KMS-11 (cell line): ENCODE measurements around the gene LIPE.
A peak's percentile ranks its signal among the peaks of the same experiment; 100 is the strongest.
"Not testable (repeated sequence)": the region's sequence is repeated elsewhere in the genome, so short reads cannot be mapped to it uniquely, and the experiment has no call there.

Source experiments
- H2AFZ ChIP-seq: fragments of 200-600 bp; sonication (generic); 2 replicates; pipeline ENCODE4 v1.6.1; 2016; ENCODE audit warnings: antibody characterized with exemption, mixed run types, low read depth
- H3K27ac ChIP-seq: fragments of 200-600 bp; sonication (generic); 2 replicates; pipeline ENCODE4 v1.6.1; 2016; ENCODE audit warnings: mild to moderate bottlenecking, mixed run types
- H3K27me3 ChIP-seq: fragments of 200-600 bp; sonication (generic); 2 replicates; pipeline ENCODE4 v1.6.1; 2017; ENCODE audit warnings: mild to moderate bottlenecking, low read depth, mixed run types, moderate library complexity; ENCODE audit not compliant: insufficient read depth
- H3K36me3 ChIP-seq: fragments of 200-600 bp; sonication (generic); 2 replicates; pipeline ENCODE4 v1.6.1; 2017; ENCODE audit warnings: mild to moderate bottlenecking, mixed run types; ENCODE audit not compliant: insufficient read depth
- H3K4me1 ChIP-seq: fragments of 200-600 bp; sonication (generic); 2 replicates; pipeline ENCODE4 v1.6.1; 2016; ENCODE audit warnings: mild to moderate bottlenecking, low read depth, mixed run types; ENCODE audit not compliant: poor library complexity, severe bottlenecking
- H3K4me2 ChIP-seq: fragments of 200-600 bp; sonication (generic); 2 replicates; pipeline ENCODE4 v1.7.0; 2016; ENCODE audit warnings: mild to moderate bottlenecking, mixed run types
- H3K4me3 ChIP-seq: fragments of 200-600 bp; sonication (generic); IDR thresholded peaks from 2 replicates; pipeline ENCODE4 v1.6.1; 2017; ENCODE audit warnings: low read depth, low read length, mixed read lengths; ENCODE audit not compliant: insufficient read depth
- H3K79me2 ChIP-seq: fragments of 200-600 bp; sonication (generic); 2 replicates; pipeline ENCODE4 v1.6.1; 2016; ENCODE audit warnings: low read depth, mixed run types; ENCODE audit not compliant: insufficient read depth
- H3K9ac ChIP-seq: fragments of 200-600 bp; sonication (generic); 2 replicates; pipeline ENCODE4 v1.6.1; 2016; ENCODE audit warnings: mild to moderate bottlenecking, mixed run types
- H4K20me1 ChIP-seq: fragments of 200-600 bp; sonication (generic); 2 replicates; pipeline ENCODE4 v1.6.1; 2016; ENCODE audit warnings: mild to moderate bottlenecking, mixed run types; ENCODE audit not compliant: insufficient read depth
- TF ChIP-seq, protein P1 (sequence below): fragments of 200-600 bp; sonication (generic); conservative IDR thresholded peaks from 2 replicates; pipeline ENCODE4 v1.6.1; 2017; ENCODE audit warnings: low read depth, mild to moderate bottlenecking, antibody characterized with exemption, low read length, moderate library complexity, mixed read lengths

LIPE gene

DNA sequence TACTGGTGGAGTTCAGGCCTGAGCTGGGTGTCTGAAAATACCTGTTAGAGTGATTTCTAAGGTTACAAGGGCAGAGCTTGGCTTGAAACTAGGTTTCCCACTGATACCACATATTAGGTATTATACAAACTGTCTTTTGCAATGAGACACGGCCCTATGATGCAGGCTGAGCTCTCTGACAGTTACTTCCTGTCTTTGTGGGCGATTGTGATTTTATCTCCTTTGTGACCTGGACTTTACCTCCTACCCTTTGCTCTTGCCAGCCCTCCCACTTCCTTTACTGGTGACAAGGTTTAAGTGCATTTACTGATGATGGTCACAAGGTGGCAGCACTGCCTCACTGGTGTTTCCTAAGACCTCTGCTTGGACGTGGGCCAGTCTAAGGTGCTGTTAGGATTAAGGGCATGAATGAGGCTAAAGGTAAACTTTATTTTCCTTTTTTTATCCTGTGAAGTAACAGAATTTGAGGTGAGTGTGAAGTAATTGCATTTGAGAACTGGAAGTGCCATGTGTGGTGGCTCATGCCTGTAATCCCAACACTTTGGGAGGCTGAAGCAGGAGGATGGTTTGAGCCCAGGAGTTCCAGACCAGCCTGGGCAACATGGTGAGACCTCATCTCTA, 23.2 kb upstream of the LIPE start:
- Histone ChIP-seq H3K4me1 (peaks cover 5% of the 10 kb centered on the region), H3K27me3 (no peaks in the 10 kb centered on the region), H3K36me3 (no peaks in the 10 kb centered on the region), H3K27ac (no peak overlapping the region), H3K4me3 (no peak overlapping the region), H3K9ac (no peak overlapping the region), H3K79me2 (no peaks in the 10 kb centered on the region), H3K4me2 (no peak overlapping the region), H4K20me1 (no peaks in the 10 kb centered on the region), H2AFZ (no peak overlapping the region)
- TF ChIP-seq, protein P1, sequence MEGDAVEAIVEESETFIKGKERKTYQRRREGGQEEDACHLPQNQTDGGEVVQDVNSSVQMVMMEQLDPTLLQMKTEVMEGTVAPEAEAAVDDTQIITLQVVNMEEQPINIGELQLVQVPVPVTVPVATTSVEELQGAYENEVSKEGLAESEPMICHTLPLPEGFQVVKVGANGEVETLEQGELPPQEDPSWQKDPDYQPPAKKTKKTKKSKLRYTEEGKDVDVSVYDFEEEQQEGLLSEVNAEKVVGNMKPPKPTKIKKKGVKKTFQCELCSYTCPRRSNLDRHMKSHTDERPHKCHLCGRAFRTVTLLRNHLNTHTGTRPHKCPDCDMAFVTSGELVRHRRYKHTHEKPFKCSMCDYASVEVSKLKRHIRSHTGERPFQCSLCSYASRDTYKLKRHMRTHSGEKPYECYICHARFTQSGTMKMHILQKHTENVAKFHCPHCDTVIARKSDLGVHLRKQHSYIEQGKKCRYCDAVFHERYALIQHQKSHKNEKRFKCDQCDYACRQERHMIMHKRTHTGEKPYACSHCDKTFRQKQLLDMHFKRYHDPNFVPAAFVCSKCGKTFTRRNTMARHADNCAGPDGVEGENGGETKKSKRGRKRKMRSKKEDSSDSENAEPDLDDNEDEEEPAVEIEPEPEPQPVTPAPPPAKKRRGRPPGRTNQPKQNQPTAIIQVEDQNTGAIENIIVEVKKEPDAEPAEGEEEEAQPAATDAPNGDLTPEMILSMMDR: peak; percentile 97

DNA sequence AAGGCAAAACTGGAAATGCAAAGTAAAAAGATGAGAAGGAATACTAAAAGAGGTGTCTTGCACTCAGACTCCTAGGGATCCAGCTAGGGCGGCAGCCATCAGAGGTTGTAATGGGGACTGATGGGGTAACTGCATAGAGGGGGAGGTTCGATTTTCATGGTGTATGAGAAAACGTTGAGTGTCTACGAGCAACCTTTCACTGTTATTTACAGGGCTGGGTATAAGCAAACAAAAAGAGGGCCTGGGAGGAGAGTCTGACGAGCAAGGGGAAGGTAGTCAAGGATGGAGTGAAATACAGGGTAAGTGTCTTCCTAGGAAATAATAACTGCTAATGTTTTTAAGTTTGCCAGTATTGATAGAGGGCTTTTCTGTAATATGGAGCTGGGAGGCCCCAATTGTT, 21.1 kb upstream of the LIPE start:
- H3K4me1 ChIP-seq, H3K36me3 ChIP-seq, H3K4me2 ChIP-seq, H3K27me3 ChIP-seq, H3K27ac ChIP-seq, H3K4me3 ChIP-seq, H3K9ac ChIP-seq, H3K79me2 ChIP-seq, H2AFZ ChIP-seq, H4K20me1 ChIP-seq: not testable (repeated sequence)

DNA sequence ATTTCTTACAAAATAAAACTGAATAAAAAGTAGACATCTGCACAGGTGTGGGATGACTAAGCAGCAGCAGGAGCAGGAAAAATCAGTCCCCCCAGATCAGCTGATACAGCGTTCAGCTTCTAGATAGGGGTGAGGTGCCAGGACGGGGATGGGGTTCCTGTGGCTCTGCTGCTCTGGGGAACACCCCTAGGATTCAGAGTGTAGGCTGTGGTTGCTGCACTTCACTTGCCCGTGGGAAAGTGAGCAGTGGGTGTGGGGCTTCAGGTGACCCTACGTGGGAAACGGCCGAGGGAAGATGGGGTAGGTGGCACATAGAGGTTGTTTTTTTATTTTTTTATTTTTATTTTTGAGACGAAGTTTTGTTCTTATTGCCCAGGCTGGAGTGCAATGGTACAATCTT, 18.8 kb upstream of the LIPE start:
- TF ChIP-seq, protein P1: no peak
- Histone ChIP-seq H3K9ac (no peak overlapping the region), H3K79me2 (no peaks in the 10 kb centered on the region), H3K27me3 (no peaks in the 10 kb centered on the region), H3K4me2 (no peak overlapping the region), H2AFZ (no peak overlapping the region), H3K4me3 (no peak overlapping the region), H4K20me1 (no peaks in the 10 kb centered on the region), H3K4me1 (peaks cover 5% of the 10 kb centered on the region), H3K36me3 (no peaks in the 10 kb centered on the region), H3K27ac (no peak overlapping the region)

DNA sequence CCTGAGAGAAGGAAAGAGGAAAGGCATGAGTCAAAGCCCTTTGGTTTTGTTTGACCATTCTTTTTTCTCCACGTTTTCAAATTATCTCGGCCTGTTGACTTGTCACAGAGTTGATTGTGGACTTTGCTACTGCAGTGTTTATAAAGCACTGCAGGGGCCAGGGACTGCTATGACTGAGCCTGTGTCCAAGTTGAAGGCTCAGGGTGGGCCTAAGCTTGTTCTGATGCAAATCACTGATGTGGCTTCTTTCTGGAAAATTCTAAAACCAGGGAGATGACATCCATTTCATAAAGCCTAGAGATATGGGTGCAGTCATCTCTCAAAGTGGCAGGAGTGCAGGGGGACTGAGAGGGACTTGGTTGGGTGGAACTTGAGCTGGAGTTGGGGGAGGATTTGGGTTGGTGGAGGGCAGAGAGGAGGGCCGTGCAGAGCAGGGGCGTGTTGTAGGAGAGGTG, 16.8 kb upstream of the LIPE start:
- Histone ChIP-seq H3K27ac (no peak overlapping the region), H3K4me1 (no peaks in the 10 kb centered on the region), H3K4me3 (no peak overlapping the region), H2AFZ (no peak overlapping the region), H3K36me3 (no peaks in the 10 kb centered on the region), H3K79me2 (no peaks in the 10 kb centered on the region), H3K27me3 (no peaks in the 10 kb centered on the region), H3K4me2 (no peak overlapping the region), H4K20me1 (no peaks in the 10 kb centered on the region), H3K9ac (no peak overlapping the region)
- TF ChIP-seq, protein P1: no peak

DNA sequence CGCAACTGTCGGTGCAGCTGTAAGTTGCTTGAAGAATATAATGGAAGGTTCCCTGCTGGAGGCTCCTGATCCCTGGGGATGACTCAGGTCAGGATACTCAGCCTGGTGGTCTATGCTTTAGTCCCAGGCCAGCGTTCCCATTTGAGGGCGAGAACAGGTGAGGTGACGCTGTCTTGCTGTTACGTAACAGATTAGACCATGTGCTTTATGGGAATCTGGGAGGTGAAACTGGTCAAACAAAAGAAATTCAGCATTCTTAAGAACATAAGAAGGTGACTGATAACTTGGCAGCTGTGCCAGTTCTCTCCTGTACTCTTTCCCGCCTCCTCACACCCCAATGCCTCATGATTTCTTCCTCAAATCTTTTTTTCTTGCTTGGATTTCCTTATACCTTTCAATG, 15.6 kb upstream of the LIPE start, which contains the start of gene CXCL17:
TSS of gene CXCL17 (minus strand) at position 114 of the 400 bp plus-strand sequence. CDS start 114 bp downstream, outside the sequence.
- Histone ChIP-seq H2AFZ (no peak within 1 kb of the TSS), H3K4me2 (no peak within 1 kb of the TSS), H3K79me2 (no peaks in the 10 kb centered on the region)

More for the DNA sequence above, 15.6 kb upstream of the LIPE start, which contains the start of gene CXCL17:
- TF ChIP-seq, protein P1: no peak
- Histone ChIP-seq H3K4me1 (no peaks in the 10 kb centered on the region), H3K36me3 (no peaks in the 10 kb centered on the region), H3K27ac (no peak within 1 kb of the TSS), H3K4me3 (no peak within 1 kb of the TSS), H3K27me3 (no peaks in the 10 kb centered on the region), H3K9ac (no peak within 1 kb of the TSS), H4K20me1 (no peaks in the 10 kb centered on the region)
